H9 (cell line): Measurements from ENCODE around the gene NPR1. TPM values are rescaled to one million over a fixed set of nuclear protein-coding genes. Genes with fewer than 3 reads are reported as not detected.

Source experiments
- DNase-seq: peaks from one replicate; pipeline ENCODE4 v3.0.0-alpha.2; 2017
- H2AFZ ChIP-seq: one replicate; pipeline ENCODE4 v1.6.1; 2013; ENCODE audit warnings: mild to moderate bottlenecking, low read length, control low read depth, moderate library complexity
- H2AK5ac ChIP-seq: 2 replicates; pipeline ENCODE4 v1.6.1; 2013; ENCODE audit warnings: low read length, control low read depth, mixed read lengths; ENCODE audit not compliant: insufficient read length
- H2BK120ac ChIP-seq: one replicate; pipeline ENCODE4 v1.6.1; 2013; ENCODE audit warnings: low read depth, mild to moderate bottlenecking, low read length, control low read depth, inconsistent platforms; ENCODE audit not compliant: poor library complexity, severe bottlenecking
- H2BK12ac ChIP-seq: 2 replicates; pipeline ENCODE4 v1.6.1; 2013; ENCODE audit warnings: low read length, control low read depth, mixed read lengths, low read depth; ENCODE audit not compliant: insufficient read length
- H2BK15ac ChIP-seq: 2 replicates; pipeline ENCODE4 v1.6.1; 2013; ENCODE audit warnings: low read depth, low read length, control low read depth
- H2BK20ac ChIP-seq: one replicate; pipeline ENCODE4 v1.6.1; 2013; ENCODE audit warnings: low read depth, mild to moderate bottlenecking, low read length, control low read depth, inconsistent platforms; ENCODE audit not compliant: poor library complexity, severe bottlenecking
- H2BK5ac ChIP-seq: 2 replicates; pipeline ENCODE4 v1.6.1; 2013; ENCODE audit warnings: low read length, control low read depth, mixed read lengths; ENCODE audit not compliant: insufficient read length
- H3K14ac ChIP-seq: 2 replicates; pipeline ENCODE4 v1.6.1; 2013; ENCODE audit warnings: low read length, control low read depth; ENCODE audit not compliant: insufficient read depth
- H3K18ac ChIP-seq: 2 replicates; pipeline ENCODE4 v1.6.1; 2013; ENCODE audit warnings: low read depth, mild to moderate bottlenecking, mixed read lengths, low read length, control low read depth; ENCODE audit not compliant: insufficient read length
- H3K23ac ChIP-seq: 2 replicates; pipeline ENCODE4 v1.6.1; 2013; ENCODE audit warnings: low read length, control low read depth, mixed read lengths, low read depth; ENCODE audit not compliant: insufficient read length
- H3K23me2 ChIP-seq: 2 replicates; pipeline ENCODE4 v1.6.1; 2013; ENCODE audit warnings: low read depth, mild to moderate bottlenecking, mixed read lengths, low read length, control low read depth; ENCODE audit not compliant: insufficient read length, poor library complexity, severe bottlenecking
- H3K27ac ChIP-seq: 2 replicates; pipeline ENCODE4 v1.5.1; 2013; ENCODE audit warnings: low read length, control low read depth, mixed read lengths, low read depth; ENCODE audit not compliant: insufficient read length
- H3K27me3 ChIP-seq: 2 replicates; pipeline ENCODE4 v1.6.1; 2013; ENCODE audit warnings: low read length, control low read depth, inconsistent platforms; ENCODE audit not compliant: insufficient read depth
- H3K4ac ChIP-seq: 2 replicates; pipeline ENCODE4 v1.6.1; 2013; ENCODE audit warnings: low read depth, mild to moderate bottlenecking, control low read depth, inconsistent platforms, low read length, moderate library complexity
- H3K4me1 ChIP-seq: 2 replicates; pipeline ENCODE4 v1.6.1; 2013; ENCODE audit warnings: low read length, control low read depth, inconsistent platforms; ENCODE audit not compliant: insufficient read depth
- H3K4me2 ChIP-seq: 2 replicates; pipeline ENCODE4 v1.6.1; 2013; ENCODE audit warnings: low read length, control low read depth, mixed read lengths; ENCODE audit not compliant: insufficient read length, insufficient read depth
- H3K56ac ChIP-seq: 2 replicates; pipeline ENCODE4 v1.6.1; 2013; ENCODE audit warnings: low read depth, mild to moderate bottlenecking, mixed read lengths, low read length, control low read depth; ENCODE audit not compliant: insufficient read length
- H3K79me1 ChIP-seq: 2 replicates; pipeline ENCODE4 v1.6.1; 2013; ENCODE audit warnings: low read depth, mild to moderate bottlenecking, moderate library complexity, low read length, control low read depth, inconsistent platforms; ENCODE audit not compliant: insufficient read depth, poor library complexity, severe bottlenecking
- H3K79me2 ChIP-seq: 2 replicates; pipeline ENCODE4 v1.6.1; 2013; ENCODE audit warnings: low read length, control low read depth, inconsistent platforms; ENCODE audit not compliant: insufficient read depth
- H3K9ac ChIP-seq: 2 replicates; pipeline ENCODE4 v1.6.1; 2013; ENCODE audit warnings: low read length, control low read depth, mixed read lengths; ENCODE audit not compliant: insufficient read length; ENCODE audit errors: extremely low read depth
- H3K9me3 ChIP-seq: one replicate; pipeline ENCODE4 v1.6.1; 2013; ENCODE audit warnings: low read depth, low read length, inconsistent platforms; ENCODE audit not compliant: control insufficient read depth
- H3T11ph ChIP-seq: one replicate; pipeline ENCODE4 v1.6.1; 2013; ENCODE audit warnings: mild to moderate bottlenecking, low read length, control low read depth, inconsistent platforms
- H4K20me1 ChIP-seq: one replicate; pipeline ENCODE4 v1.6.1; 2013; ENCODE audit not compliant: control insufficient read depth, insufficient read length, insufficient read depth
- H4K5ac ChIP-seq: 2 replicates; pipeline ENCODE4 v1.6.1; 2013; ENCODE audit warnings: low read depth, mild to moderate bottlenecking, mixed read lengths, low read length, control low read depth; ENCODE audit not compliant: insufficient read length
- H4K8ac ChIP-seq: replicated peaks from 2 replicates; pipeline ENCODE4 v1.6.1; 2013; ENCODE audit warnings: low read length, control low read depth, mixed read lengths, low read depth; ENCODE audit not compliant: insufficient read length
- H4K91ac ChIP-seq: 2 replicates; pipeline ENCODE4 v1.6.1; 2013; ENCODE audit warnings: low read depth, mild to moderate bottlenecking, moderate library complexity, mixed read lengths, low read length, control low read depth; ENCODE audit not compliant: insufficient read length
- H3K27ac Mint-ChIP-seq, 3 experiments: 2 replicates in 2 of 3; 3 replicates in 1 of 3; pipeline ENCODE4 v1.8.0; 2020 to 2021; ENCODE audit warnings: mixed read lengths in 3 of 3, mild to moderate bottlenecking in 1 of 3, moderate library complexity in 1 of 3
- H3K27me3 Mint-ChIP-seq: 2 replicates; pipeline ENCODE4 v1.8.0; 2021; ENCODE audit warnings: low read depth, mild to moderate bottlenecking, moderate library complexity, mixed read lengths
- H3K36me3 Mint-ChIP-seq, 3 experiments: 2 replicates in 2 of 3; 3 replicates in 1 of 3; pipeline ENCODE4 v1.8.0; 2020 to 2021; ENCODE audit warnings: low read depth in 3 of 3, mixed read lengths in 3 of 3; ENCODE audit not compliant: insufficient read depth in 1 of 3
- H3K4me1 Mint-ChIP-seq, 2 experiments: 2 replicates each; pipeline ENCODE4 v1.8.0; 2020; ENCODE audit warnings: mixed read lengths in 2 of 2
- H3K4me3 Mint-ChIP-seq, 2 experiments: 2 replicates in 1 of 2; 3 replicates in 1 of 2; pipeline ENCODE4 v1.8.0; 2020 to 2021; ENCODE audit warnings: mild to moderate bottlenecking in 2 of 2, mixed read lengths in 2 of 2, moderate library complexity in 1 of 2
- H3K9me3 Mint-ChIP-seq, 2 experiments: 2 replicates in 1 of 2; 3 replicates in 1 of 2; pipeline ENCODE4 v1.8.0; 2020; ENCODE audit warnings: mild to moderate bottlenecking in 2 of 2, mixed read lengths in 2 of 2, moderate library complexity in 1 of 2
- WGBS: extraction: QIAGEN DNeasy Blood & Tissue Kit; methylation state at CpG from one replicate; pipeline ENCODE4 v1.1.7; 2013; ENCODE audit warnings: missing lambda C conversion rate, low lambda C conversion rate, mixed read lengths; ENCODE audit not compliant: insufficient read length; ENCODE audit errors: extremely low coverage; 5-methylcytosine and 5-hydroxymethylcytosine counted together
- total RNA-seq: library from RNA; stranded (reverse); gene quantifications from 2 replicates; pipeline ENCODE4 v1.2.1, GENCODE V29; 2021
- TF ChIP-seq, protein P1 (sequence below): fragments of 200-600 bp; sonication (generic); conservative IDR thresholded peaks from 3 replicates; pipeline ENCODE4 v1.8.0; 2021; ENCODE audit warnings: antibody characterized with exemption, mild to moderate bottlenecking

Gene NPR1
- total RNA-seq, 1 experiment from 2014 or later, result 8.6 TPM

DNA sequence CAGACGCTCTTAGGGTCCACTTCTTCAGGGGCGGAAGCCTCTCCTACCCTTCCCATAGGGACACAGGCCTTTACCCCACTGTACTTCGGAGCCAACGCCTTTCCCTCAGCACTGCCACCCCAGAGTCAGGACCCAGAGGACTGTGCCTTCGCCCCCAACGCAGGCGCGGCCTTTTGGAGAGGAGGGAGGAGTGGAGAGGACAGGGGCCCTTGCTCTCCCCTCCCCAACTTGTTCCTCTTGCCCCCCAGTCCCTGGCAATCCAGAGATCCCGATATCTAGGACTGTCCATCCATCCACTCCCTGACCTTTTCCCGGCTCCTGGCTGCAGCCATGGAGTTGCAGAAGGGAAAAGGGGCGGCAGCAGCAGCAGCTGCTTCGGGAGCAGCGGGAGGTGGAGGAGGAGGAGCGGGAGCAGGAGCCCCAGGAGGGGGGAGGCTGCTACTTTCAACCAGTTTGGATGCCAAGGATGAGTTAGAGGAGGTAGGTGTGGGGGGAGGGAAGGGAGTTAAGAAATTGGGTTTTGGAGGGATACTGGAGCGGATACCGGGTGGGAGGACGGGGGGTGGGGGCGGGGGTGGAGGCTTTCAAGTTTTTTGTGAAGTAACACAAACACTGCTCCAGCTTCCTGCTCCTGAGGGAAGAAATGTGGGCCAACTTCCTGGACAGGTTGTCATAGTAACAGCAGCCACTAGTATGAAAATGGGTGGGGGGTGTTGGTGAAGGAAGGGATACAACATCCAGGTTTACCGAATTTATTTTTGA, 50.0 kb downstream of the NPR1 start:
- peak overlapping the region; percentile 96 to 100 (median 97) for H3K27ac Mint-ChIP-seq
- Histone ChIP-seq H3T11ph (no peak overlapping the region), H3K27ac (peak overlapping the region; percentile 36), H4K5ac (no peak overlapping the region), H3K4me2 (peak overlapping the region; percentile 91), H2AK5ac (no peak overlapping the region), H2BK120ac (no peak overlapping the region), H2AFZ (no peak overlapping the region), H3K9me3 (no peaks in the 10 kb centered on the region), H2BK5ac (no peak overlapping the region), H4K8ac (no peak overlapping the region), H4K20me1 (no peaks in the 10 kb centered on the region), H3K23me2 (peaks cover 9% of the 10 kb centered on the region), H3K9ac (peak overlapping the region; percentile 89), H3K4me1 (peaks cover 3% of the 10 kb centered on the region; the same call in 1 of the 2 replicates), H3K27me3 (no peaks in the 10 kb centered on the region), H3K4ac (no peak overlapping the region), H3K23ac (no peak overlapping the region), H2BK12ac (peak overlapping the region; percentile 58), H2BK15ac (no peak overlapping the region), H3K56ac (no peak overlapping the region), H3K14ac (peak overlapping the region; percentile 77), H3K18ac (peak overlapping the region; percentile 12), H3K79me2 (peaks cover 7% of the 10 kb centered on the region; the same call in 1 of the 2 replicates), H4K91ac (no peak overlapping the region), H3K79me1 (no peaks in the 10 kb centered on the region), H2BK20ac (no peak overlapping the region)
- peak; percentile 69 for DNase-seq
- TF ChIP-seq, protein P1, sequence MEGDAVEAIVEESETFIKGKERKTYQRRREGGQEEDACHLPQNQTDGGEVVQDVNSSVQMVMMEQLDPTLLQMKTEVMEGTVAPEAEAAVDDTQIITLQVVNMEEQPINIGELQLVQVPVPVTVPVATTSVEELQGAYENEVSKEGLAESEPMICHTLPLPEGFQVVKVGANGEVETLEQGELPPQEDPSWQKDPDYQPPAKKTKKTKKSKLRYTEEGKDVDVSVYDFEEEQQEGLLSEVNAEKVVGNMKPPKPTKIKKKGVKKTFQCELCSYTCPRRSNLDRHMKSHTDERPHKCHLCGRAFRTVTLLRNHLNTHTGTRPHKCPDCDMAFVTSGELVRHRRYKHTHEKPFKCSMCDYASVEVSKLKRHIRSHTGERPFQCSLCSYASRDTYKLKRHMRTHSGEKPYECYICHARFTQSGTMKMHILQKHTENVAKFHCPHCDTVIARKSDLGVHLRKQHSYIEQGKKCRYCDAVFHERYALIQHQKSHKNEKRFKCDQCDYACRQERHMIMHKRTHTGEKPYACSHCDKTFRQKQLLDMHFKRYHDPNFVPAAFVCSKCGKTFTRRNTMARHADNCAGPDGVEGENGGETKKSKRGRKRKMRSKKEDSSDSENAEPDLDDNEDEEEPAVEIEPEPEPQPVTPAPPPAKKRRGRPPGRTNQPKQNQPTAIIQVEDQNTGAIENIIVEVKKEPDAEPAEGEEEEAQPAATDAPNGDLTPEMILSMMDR, result no peak
- no peaks in the 10 kb centered on the region for H3K9me3 Mint-ChIP-seq
- no CpG with 5 or more reads among the region's 19 CpGs for WGBS
- H3K36me3 Mint-ChIP-seq, result peaks cover 12 to 21% (median 12%) of the 10 kb centered on the region in 3 experiments; a peak in 6 of 7 replicates
- H3K27me3 Mint-ChIP-seq, result no peaks in the 10 kb centered on the region
- H3K4me3 Mint-ChIP-seq, result peak overlapping the region; percentile 91 to 97
- H3K4me1 Mint-ChIP-seq, result peaks cover 21 to 25% of the 10 kb centered on the region in 2 experiments
